Thyroid gland (tissue), 4 donors: ENCODE data around the gene PAFAH1B1.

ENCODE experiments used
- CTCF ChIP-seq, 6 experiments: fragments of 200-600 bp in 3 of 6; fragments of 450-650 bp in 3 of 6; sonication (generic) in 3 of 6; IDR thresholded peaks; one replicate each; pipeline ENCODE4 v1.5.1; 2016 to 2019; ENCODE audit warnings: antibody characterized with exemption in 6 of 6, mild to moderate bottlenecking in 2 of 6, inconsistent platforms in 1 of 6, moderate library complexity in 1 of 6
- POLR2A ChIP-seq, 2 donors: fragments of 450-650 bp; IDR thresholded peaks; one replicate each; pipeline ENCODE4 v1.6.1; 2017; ENCODE audit warnings: antibody characterized with exemption in 2 of 2, mild to moderate bottlenecking in 2 of 2, moderate library complexity in 1 of 2

- TF ChIP-seq CTCF (IDR thresholded peaks at IDR 0.05) (no peak), POLR2A (IDR thresholded peaks at IDR 0.05) (no peak)
Measured at GRCh38 chr17:2709183-2709661, 115.8 kb downstream of the PAFAH1B1 start.
